ENCODE results near the gene SPINDOC. TPM values are rescaled to one million over a fixed set of nuclear protein-coding genes. Genes with fewer than 3 reads are reported as not detected.
"Not testable (repeated sequence)": the region's sequence is repeated elsewhere in the genome, so short reads cannot be mapped to it uniquely, and the experiment has no call there.

The SPINDOC gene
- total RNA-seq, 2 donors from 2014 or later: 96.1 to 103 TPM

- Histone ChIP-seq H3K9me3 (ENCODE audit: control insufficient read depth, low read length) (no peaks in the 10 kb centered on the region), H3K9ac (ENCODE audit: extremely low read depth, low read length, poor library complexity, severe bottlenecking) (no peak overlapping the region), H3K27me3 (ENCODE audit: control insufficient read depth, insufficient read depth, low read length, poor library complexity, severe bottlenecking) (no peaks in the 10 kb centered on the region), H3K27ac (ENCODE audit: low read depth, low read length) (no peak overlapping the region), H3K4me3 (ENCODE audit: low read length) (no peak overlapping the region), H3K4me1 (ENCODE audit: control insufficient read depth, insufficient read depth, low read length) (no peaks in the 10 kb centered on the region), H3K36me3 (ENCODE audit: control insufficient read depth, insufficient read depth, low read length) (no peaks in the 10 kb centered on the region)
- TF ChIP-seq CTCF (conservative IDR thresholded peaks at IDR 0.05): no peak
- Mint-ChIP-seq H3K27me3 (ENCODE audit: insufficient read depth) (peaks cover 2% of the 10 kb centered on the region), H3K4me3 (no peak overlapping the region), H3K27ac (no peak overlapping the region), H3K36me3 (ENCODE audit: low read depth) (peaks cover 2% of the 10 kb centered on the region), H3K4me1 (no peaks in the 10 kb centered on the region), H3K9me3 (peaks cover 2% of the 10 kb centered on the region)
- WGBS, 2 experiments (ENCODE audit: insufficient coverage in 1 of 2, insufficient read length in 1 of 2): 85 to 95% methylated on average over 4 to 10 of the region's 10 CpGs
- peak; percentile 52 for DNase-seq
Observed at GRCh38 chr11:63802637-63803414, 10.4 kb upstream of the SPINDOC start.

GRCh38 chr11:63804259-63804658 lies 9.0 kb upstream of the SPINDOC start:
- no peak overlapping the region for H3K9ac ChIP-seq (ENCODE audit: extremely low read depth, low read length, poor library complexity, severe bottlenecking)
- no peaks in the 10 kb centered on the region for H3K27me3 ChIP-seq (ENCODE audit: control insufficient read depth, insufficient read depth, low read length, poor library complexity, severe bottlenecking)
- no peaks in the 10 kb centered on the region for H3K4me1 ChIP-seq (ENCODE audit: control insufficient read depth, insufficient read depth, low read length)
- TF ChIP-seq CTCF (conservative IDR thresholded peaks at IDR 0.05): no peak
- no peaks in the 10 kb centered on the region for H3K36me3 ChIP-seq (ENCODE audit: control insufficient read depth, insufficient read depth, low read length)
- DNase-seq: no peak
- no peaks in the 10 kb centered on the region for H3K9me3 ChIP-seq (ENCODE audit: control insufficient read depth, low read length)
- Mint-ChIP-seq H3K27ac (no peak overlapping the region), H3K36me3 (ENCODE audit: low read depth) (peaks cover 2% of the 10 kb centered on the region), H3K4me3 (no peak overlapping the region), H3K4me1 (no peaks in the 10 kb centered on the region), H3K27me3 (ENCODE audit: insufficient read depth) (peaks cover 2% of the 10 kb centered on the region), H3K9me3 (peaks cover 2% of the 10 kb centered on the region)
- H3K4me3 ChIP-seq (ENCODE audit: low read length): no peak overlapping the region
- H3K27ac ChIP-seq (ENCODE audit: low read depth, low read length): no peak overlapping the region
- WGBS, 2 experiments (ENCODE audit: insufficient coverage in 1 of 2, insufficient read length in 1 of 2): 88 to 100% methylated on average over 5 to 6 of the region's 6 CpGs

- Histone ChIP-seq H3K9me3 (ENCODE audit: control insufficient read depth, low read length) (no peaks in the 10 kb centered on the region), H3K4me3 (ENCODE audit: low read length) (no peak overlapping the region), H3K36me3 (ENCODE audit: control insufficient read depth, insufficient read depth, low read length) (no peaks in the 10 kb centered on the region), H3K9ac (ENCODE audit: extremely low read depth, low read length, poor library complexity, severe bottlenecking) (no peak overlapping the region), H3K4me1 (ENCODE audit: control insufficient read depth, insufficient read depth, low read length) (no peaks in the 10 kb centered on the region), H3K27ac (ENCODE audit: low read depth, low read length) (no peak overlapping the region), H3K27me3 (ENCODE audit: control insufficient read depth, insufficient read depth, low read length, poor library complexity, severe bottlenecking) (no peaks in the 10 kb centered on the region)
- peaks cover 2% of the 10 kb centered on the region for H3K36me3 Mint-ChIP-seq (ENCODE audit: low read depth)
- H3K27ac Mint-ChIP-seq: no peak overlapping the region
- H3K9me3 Mint-ChIP-seq: peaks cover 2% of the 10 kb centered on the region
- peaks cover 2% of the 10 kb centered on the region for H3K27me3 Mint-ChIP-seq (ENCODE audit: insufficient read depth)
- H3K4me3 Mint-ChIP-seq: no peak overlapping the region
- no peak for TF ChIP-seq CTCF (conservative IDR thresholded peaks at IDR 0.05)
- 94 to 95% methylated on average over 8 to 9 of the region's 9 CpGs for WGBS, 2 experiments (ENCODE audit: insufficient coverage in 1 of 2, insufficient read length in 1 of 2)
- DNase-seq: no peak
- H3K4me1 Mint-ChIP-seq: no peaks in the 10 kb centered on the region
Observed at GRCh38 chr11:63805844-63806415, 7.3 kb upstream of the SPINDOC start.

- not testable (repeated sequence) for H3K27ac Mint-ChIP-seq; H3K4me1 ChIP-seq (ENCODE audit: control insufficient read depth, insufficient read depth, low read length); H3K4me3 ChIP-seq (ENCODE audit: low read length); H3K9me3 ChIP-seq (ENCODE audit: control insufficient read depth, low read length); H3K27me3 Mint-ChIP-seq (ENCODE audit: insufficient read depth); H3K27me3 ChIP-seq (ENCODE audit: control insufficient read depth, insufficient read depth, low read length, poor library complexity, severe bottlenecking); H3K4me3 Mint-ChIP-seq; H3K9ac ChIP-seq (ENCODE audit: extremely low read depth, low read length, poor library complexity, severe bottlenecking); DNase-seq; H3K36me3 ChIP-seq (ENCODE audit: control insufficient read depth, insufficient read depth, low read length); H3K9me3 Mint-ChIP-seq; H3K36me3 Mint-ChIP-seq (ENCODE audit: low read depth); H3K27ac ChIP-seq (ENCODE audit: low read depth, low read length)
- H3K4me1 Mint-ChIP-seq: peaks cover 24% of the 10 kb centered on the region
- WGBS, 2 experiments (ENCODE audit: insufficient coverage in 1 of 2, insufficient read length in 1 of 2): 89 to 92% methylated on average over 9 to 11 of the region's 11 CpGs
Observed at GRCh38 chr11:63810383-63810782, 2.9 kb upstream of the SPINDOC start.
